ES-I3 (cell line): ENCODE data around the gene TMEM51.
A peak's percentile ranks its signal among the peaks of the same experiment; 100 is the strongest.

Source experiments
- H3K36me3 ChIP-seq: 2 replicates; pipeline ENCODE4 v1.6.1; 2013; ENCODE audit warnings: mild to moderate bottlenecking, low read length, control low read depth, moderate library complexity; ENCODE audit not compliant: insufficient read depth
- H3K4me1 ChIP-seq: 2 replicates; pipeline ENCODE4 v1.6.1; 2013; ENCODE audit warnings: mild to moderate bottlenecking, control low read depth, low read length; ENCODE audit not compliant: insufficient read depth
- H3K9ac ChIP-seq: 2 replicates; pipeline ENCODE4 v1.6.1; 2013; ENCODE audit warnings: low read depth, mild to moderate bottlenecking, low read length, moderate library complexity
- H3K9me3 ChIP-seq: 2 replicates; pipeline ENCODE4 v1.6.1; 2013; ENCODE audit warnings: mild to moderate bottlenecking, low read length, moderate library complexity; ENCODE audit not compliant: control insufficient read depth, insufficient read depth

The TMEM51 gene

DNA sequence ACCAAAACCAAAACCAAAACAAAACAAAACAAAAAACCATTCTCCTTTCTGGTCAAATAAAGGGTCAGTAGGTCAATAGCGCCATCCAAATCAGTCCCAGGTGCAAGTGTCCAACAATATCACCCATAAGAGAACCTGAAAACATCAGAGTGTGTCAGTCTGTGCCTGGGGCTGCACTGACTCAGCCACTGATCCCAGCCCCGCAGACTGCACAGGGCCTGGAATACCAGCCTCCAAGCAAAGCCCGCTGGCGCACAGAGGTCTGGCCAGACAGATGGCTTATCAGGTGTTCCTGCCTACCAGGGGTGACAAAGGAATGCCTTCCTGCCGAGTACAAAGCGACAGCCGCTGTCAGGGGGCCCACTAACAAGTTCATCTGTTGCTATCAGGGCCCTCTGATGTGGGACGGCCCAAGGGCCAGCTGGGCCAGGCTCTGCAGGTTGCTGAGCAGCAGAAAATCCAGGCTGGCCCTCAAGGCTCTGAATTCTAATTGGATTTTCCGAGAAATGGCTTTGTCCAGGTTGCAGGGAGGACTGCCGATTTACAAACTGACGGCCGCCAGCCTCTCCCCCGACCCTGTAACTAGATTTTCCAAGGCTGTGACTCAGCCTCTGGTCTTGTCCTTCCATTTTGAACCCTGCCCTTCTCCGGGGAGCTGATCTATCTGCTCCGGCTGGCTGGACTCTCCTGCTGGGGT, 13.7 kb upstream of the TMEM51 start:
- H3K9ac ChIP-seq = no peak overlapping the region
- no peaks in the 10 kb centered on the region for H3K36me3 ChIP-seq
- no peaks in the 10 kb centered on the region for H3K9me3 ChIP-seq
- H3K4me1 ChIP-seq = no peaks in the 10 kb centered on the region; the same call in 1 of the 2 replicates

GRCh38 chr1:15141935-15142539, 11.5 kb upstream of the TMEM51 start:
- no peaks in the 10 kb centered on the region for H3K36me3 ChIP-seq
- H3K4me1 ChIP-seq = no peaks in the 10 kb centered on the region; the same call in 1 of the 2 replicates
- H3K9ac ChIP-seq = no peak overlapping the region
- H3K9me3 ChIP-seq = no peaks in the 10 kb centered on the region

DNA sequence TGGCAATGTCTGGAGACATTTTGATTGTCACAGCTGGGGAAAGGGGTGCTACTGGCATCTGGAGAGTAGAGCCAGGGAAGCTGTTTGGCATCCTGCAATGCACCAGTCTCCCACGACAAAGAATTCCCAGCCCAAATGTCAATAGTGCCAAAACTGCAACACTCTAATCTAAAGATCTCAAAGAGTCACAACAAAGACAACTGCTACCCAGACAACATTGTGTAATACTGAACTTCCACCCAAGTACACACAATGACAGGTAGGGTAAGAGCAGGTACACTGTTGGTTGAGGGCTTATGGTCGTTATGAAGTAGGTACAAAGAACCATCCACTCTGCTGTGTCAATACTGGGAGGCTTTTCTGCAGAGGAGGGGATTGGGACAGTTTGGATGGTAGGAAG, 8.2 kb upstream of the TMEM51 start:
- Histone ChIP-seq H3K9me3 (no peaks in the 10 kb centered on the region), H3K9ac (no peak overlapping the region), H3K36me3 (no peaks in the 10 kb centered on the region), H3K4me1 (no peaks in the 10 kb centered on the region; the same call in 1 of the 2 replicates)

GRCh38 chr1:15146142-15146680, 7.3 kb upstream of the TMEM51 start:
- Histone ChIP-seq H3K4me1 (no peaks in the 10 kb centered on the region), H3K9ac (no peak overlapping the region), H3K36me3 (no peaks in the 10 kb centered on the region), H3K9me3 (no peaks in the 10 kb centered on the region)

GRCh38 chr1:15146971-15147376, 6.6 kb upstream of the TMEM51 start:
- no peak overlapping the region for H3K9ac ChIP-seq
- H3K9me3 ChIP-seq = no peaks in the 10 kb centered on the region
- peaks cover 5% of the 10 kb centered on the region; the same call in 1 of the 2 replicates for H3K4me1 ChIP-seq
- H3K36me3 ChIP-seq = no peaks in the 10 kb centered on the region

DNA sequence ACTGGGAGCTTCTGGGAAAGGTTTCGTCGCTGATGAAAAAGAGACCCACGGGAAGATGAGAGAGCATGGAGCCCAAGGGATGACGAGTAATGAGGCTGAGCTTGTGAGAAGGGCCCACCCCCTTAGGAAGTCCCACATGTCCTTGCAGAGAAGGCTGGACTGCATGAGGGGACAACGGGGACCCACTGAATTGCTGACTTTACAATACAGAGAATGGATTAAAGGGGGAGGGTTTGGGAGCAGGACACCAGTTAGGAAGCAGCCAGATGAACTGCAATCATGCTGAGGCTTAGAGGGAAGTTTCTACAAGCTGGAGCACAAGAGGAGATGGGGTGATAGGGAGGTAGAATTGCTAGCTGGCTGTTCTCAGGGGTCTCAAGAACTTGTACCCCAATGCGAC, 5.5 kb upstream of the TMEM51 start:
- Histone ChIP-seq H3K9ac (no peak overlapping the region), H3K4me1 (peaks cover 7% of the 10 kb centered on the region; the same call in 1 of the 2 replicates), H3K9me3 (no peaks in the 10 kb centered on the region), H3K36me3 (no peaks in the 10 kb centered on the region)

GRCh38 chr1:15148475-15148874, 5.1 kb upstream of the TMEM51 start:
- no peak overlapping the region for H3K9ac ChIP-seq
- peaks cover 7% of the 10 kb centered on the region; the same call in 1 of the 2 replicates for H3K4me1 ChIP-seq
- H3K9me3 ChIP-seq = no peaks in the 10 kb centered on the region
- no peaks in the 10 kb centered on the region for H3K36me3 ChIP-seq

- no peaks in the 10 kb centered on the region for H3K9me3 ChIP-seq
- H3K9ac ChIP-seq = no peak overlapping the region
- no peaks in the 10 kb centered on the region for H3K36me3 ChIP-seq
- H3K4me1 ChIP-seq = peaks cover 7% of the 10 kb centered on the region; the same call in 1 of the 2 replicates
These were observed 4.6 kb upstream of the TMEM51 start for GRCh38 chr1:15148941-15149340.

DNA sequence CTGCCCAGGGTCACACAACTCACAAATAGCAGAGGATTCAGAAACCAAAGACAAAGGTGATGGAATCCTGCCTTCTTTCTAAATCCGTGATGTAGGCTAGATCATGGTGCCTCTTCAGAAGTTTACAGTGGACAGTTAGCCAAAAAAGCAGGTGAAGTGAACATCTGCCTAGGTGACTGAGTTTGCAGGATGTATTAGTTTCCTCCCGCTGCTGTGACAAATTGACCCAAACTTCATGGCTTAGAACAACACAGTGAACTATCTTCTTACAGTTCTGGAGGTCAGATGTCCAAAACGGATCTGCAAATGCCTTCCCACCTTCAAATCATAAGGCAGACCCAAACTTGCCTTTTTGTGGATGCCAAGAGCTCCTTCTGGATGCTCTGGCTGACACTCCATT, 3.2 kb upstream of the TMEM51 start:
- Histone ChIP-seq H3K9me3 (no peaks in the 10 kb centered on the region), H3K36me3 (no peaks in the 10 kb centered on the region), H3K9ac (no peak overlapping the region), H3K4me1 (peaks cover 7% of the 10 kb centered on the region; the same call in 1 of the 2 replicates)

DNA sequence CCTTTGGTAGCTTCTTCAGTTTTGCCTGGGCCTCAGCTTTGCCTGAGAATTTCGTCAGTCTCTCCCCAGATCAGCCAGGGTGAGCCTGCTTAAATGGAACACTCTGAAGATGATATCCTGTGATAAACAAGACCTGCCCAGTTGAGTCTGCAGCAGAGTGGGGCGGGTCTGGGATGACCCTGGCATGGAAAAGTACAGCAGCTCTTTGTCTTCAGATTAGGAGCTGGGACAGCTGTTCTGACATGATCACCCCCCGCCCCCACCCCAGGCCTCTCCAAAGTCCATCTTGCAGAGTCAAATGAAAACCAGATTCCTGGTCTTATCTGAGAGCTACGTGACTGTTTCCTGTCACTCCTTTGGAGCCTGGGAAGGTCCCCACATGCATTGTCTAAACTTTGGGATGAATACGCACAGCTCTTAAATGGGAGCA, 2.2 kb upstream of the TMEM51 start:
- H3K36me3 ChIP-seq = no peaks in the 10 kb centered on the region
- no peaks in the 10 kb centered on the region for H3K9me3 ChIP-seq
- peaks cover 7% of the 10 kb centered on the region for H3K4me1 ChIP-seq
- H3K9ac ChIP-seq = no peak overlapping the region

DNA sequence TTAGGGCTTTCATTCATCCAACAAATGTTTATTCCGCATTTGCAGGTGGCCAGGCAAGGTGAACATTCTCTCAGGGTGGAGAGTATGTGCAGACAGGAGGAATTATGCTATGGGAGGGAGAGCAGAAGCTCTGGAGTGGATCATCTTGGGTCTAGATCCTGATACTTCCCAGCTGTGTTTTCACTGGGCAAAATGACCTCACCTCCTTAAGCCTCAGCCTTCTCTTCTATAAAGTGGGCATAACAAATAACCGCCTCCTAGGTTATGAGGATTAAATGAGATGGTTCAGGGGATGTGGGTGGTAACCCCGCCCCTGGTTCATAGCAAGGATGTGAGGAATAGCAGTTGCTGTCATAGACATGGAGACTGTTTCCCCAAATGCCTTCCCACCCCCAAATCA, 1.7 kb upstream of the TMEM51 start:
- Histone ChIP-seq H3K9ac (peak overlapping the region; percentile 77; the same call in 1 of the 2 replicates), H3K9me3 (no peaks in the 10 kb centered on the region), H3K36me3 (no peaks in the 10 kb centered on the region), H3K4me1 (peaks cover 7% of the 10 kb centered on the region)

DNA sequence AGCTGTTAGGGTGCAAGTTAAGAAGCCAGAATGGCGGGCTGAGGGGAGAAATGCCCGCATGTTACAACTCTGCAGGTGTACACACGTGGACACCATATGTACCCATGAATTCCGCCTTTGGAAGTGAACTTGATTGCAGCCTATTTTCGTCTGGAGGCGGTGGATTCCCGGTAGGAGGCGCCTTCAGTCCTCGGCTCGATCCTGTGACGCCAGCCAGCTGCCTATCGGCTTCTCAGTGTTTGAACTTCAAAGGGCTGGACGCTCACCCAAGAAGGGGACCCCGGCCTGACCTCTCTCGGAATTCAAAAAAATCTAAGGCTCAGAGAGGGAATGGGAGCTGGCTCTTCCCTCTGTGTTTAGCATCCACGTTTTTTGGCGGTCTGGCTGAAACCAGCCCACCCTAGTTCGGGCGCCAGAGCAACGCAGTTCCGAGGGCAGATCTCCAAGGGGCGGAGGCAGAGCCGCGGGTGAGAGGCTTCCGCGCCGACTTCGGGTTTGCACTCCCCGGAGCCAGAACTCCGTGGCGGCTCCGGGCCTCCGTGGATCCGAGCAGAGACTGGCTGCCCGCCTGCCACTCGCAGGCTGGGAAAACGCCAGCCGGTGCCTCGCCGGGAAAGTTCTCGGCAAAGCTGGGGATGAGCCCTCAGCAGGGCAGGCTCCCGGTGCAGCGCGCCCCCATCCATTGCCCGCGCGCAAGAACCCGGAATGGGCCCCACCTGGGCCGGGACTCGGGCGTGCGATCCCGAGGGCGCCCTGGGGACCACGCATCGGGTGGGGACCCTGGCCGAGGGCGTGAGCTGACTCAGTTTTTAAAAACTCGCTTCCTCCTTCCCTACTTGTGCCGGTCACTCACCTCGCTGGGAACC, 996 bp upstream of the TMEM51 start:
- Histone ChIP-seq H3K4me1 (peaks cover 10% of the 10 kb centered on the region), H3K9ac (peak overlapping the region; percentile 77), H3K9me3 (no peaks in the 10 kb centered on the region), H3K36me3 (no peaks in the 10 kb centered on the region)

GRCh38 chr1:15153842-15154479, 414 bp downstream of the TMEM51 start:
- H3K9me3 ChIP-seq = no peaks in the 10 kb centered on the region
- no peaks in the 10 kb centered on the region for H3K36me3 ChIP-seq
- H3K4me1 ChIP-seq = peaks cover 10% of the 10 kb centered on the region
- peak overlapping the region; percentile 77 for H3K9ac ChIP-seq

DNA sequence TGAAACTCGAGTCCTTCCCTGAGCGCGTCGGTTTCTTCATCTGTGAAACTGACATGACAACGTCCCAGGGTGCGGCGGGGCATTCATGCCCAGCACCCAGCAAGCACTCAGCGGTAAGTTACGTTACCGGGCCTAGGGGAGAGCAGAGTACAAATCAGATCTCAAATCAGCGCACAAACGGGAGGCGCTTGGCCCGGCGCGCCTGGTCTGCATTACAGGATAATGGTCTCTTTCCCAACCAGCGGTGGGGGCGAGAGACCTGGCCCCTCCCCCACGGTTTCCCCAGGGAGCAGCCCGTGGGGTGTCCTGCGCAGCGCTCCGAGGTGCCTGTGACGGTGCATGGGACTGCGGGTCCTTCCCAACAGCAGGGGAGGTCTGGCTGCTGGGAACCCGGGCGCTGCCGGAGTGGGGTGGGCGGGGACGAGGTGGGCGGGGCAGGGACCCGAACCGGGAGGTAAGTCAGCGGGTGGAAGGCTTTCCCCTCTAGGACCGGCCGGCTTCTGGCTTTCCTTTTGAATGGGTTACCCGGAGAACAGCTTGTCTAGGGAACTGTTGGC, 1.0 kb downstream of the TMEM51 start:
- Histone ChIP-seq H3K9ac (peak overlapping the region; percentile 77), H3K9me3 (no peaks in the 10 kb centered on the region), H3K4me1 (peaks cover 10% of the 10 kb centered on the region), H3K36me3 (no peaks in the 10 kb centered on the region)
